HG03097 (cell line): Measurements from ENCODE around the gene CEP68.
"Not testable (repeated sequence)": the region's sequence is repeated elsewhere in the genome, so short reads cannot be mapped to it uniquely, and the experiment has no call there.

Experiments used
- ATAC-seq: cut with Tn5 transposase; IDR thresholded peaks from one replicate; pipeline ENCODE4 v1.9.1; 2021; ENCODE audit not compliant: unreplicated experiment, low FRiP score

Gene CEP68, protein sequence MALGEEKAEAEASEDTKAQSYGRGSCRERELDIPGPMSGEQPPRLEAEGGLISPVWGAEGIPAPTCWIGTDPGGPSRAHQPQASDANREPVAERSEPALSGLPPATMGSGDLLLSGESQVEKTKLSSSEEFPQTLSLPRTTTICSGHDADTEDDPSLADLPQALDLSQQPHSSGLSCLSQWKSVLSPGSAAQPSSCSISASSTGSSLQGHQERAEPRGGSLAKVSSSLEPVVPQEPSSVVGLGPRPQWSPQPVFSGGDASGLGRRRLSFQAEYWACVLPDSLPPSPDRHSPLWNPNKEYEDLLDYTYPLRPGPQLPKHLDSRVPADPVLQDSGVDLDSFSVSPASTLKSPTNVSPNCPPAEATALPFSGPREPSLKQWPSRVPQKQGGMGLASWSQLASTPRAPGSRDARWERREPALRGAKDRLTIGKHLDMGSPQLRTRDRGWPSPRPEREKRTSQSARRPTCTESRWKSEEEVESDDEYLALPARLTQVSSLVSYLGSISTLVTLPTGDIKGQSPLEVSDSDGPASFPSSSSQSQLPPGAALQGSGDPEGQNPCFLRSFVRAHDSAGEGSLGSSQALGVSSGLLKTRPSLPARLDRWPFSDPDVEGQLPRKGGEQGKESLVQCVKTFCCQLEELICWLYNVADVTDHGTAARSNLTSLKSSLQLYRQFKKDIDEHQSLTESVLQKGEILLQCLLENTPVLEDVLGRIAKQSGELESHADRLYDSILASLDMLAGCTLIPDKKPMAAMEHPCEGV

DNA sequence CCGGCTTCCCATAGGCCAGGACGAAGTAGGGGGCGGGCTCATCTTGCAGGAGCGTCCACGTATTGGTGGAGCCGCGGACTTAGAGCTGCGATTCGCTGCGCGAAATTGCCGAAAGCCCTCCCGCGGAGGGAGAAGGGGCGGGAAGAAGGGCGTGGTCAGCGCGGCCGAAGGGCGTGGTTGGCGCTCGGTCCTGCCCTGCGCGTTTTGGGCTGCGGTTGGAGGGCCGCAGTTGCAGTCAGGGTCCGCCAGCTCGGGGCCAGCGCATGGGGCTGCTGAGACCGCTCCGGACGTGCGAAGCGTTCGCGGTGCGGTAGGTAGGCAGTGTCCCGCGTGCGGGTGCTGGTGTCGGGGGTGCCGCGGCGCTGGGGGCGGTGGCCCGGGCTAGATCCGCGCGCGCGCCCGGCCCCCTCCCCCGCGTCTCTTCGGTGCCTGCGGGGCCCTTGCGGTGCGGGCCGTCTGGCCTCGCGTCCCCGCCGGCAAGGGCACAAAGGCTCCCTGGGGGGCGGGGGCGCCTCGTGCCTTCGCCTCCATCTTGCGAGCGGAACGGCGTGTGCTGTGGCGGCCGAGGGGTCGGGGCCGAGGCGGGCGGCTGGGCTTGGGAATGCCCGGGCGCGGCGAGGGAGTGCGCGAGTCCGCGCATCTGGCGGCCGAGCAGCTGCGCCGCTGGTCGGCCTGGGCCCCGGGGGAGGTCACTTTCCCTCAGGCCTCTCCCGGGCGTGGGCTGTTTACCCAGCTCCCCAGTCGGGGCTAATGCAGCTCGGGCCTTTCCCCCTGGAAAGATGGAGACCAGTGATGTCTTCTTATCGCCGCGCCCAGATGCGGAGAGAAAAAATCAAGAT is at the start of gene CEP68:
Gene CEP68 (plus strand): TSS at position 202 of the 839 bp plus-strand sequence. CDS start 13,029 bp downstream, outside the sequence.
- peak; percentile 85 for ATAC-seq

DNA sequence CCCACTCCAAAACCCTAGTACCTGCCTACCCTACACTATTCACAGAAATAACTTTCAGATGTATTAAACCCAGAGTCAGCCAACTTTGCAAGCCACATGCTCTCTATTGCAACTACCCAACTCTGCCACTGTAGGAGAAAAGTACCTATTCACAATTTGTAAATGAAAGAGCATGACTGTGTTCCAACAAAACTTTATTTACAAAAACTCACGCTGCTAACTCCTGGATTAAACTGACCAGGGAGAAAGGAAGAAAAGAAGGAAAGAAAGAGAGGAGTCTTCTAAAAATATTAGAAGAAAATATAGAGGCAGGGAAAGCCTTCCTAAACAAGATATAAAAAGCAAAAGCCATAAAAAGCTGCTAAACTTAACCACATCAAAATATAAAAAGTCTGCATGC is 42.4 kb upstream of the CEP68 start:
- no peak for ATAC-seq

DNA sequence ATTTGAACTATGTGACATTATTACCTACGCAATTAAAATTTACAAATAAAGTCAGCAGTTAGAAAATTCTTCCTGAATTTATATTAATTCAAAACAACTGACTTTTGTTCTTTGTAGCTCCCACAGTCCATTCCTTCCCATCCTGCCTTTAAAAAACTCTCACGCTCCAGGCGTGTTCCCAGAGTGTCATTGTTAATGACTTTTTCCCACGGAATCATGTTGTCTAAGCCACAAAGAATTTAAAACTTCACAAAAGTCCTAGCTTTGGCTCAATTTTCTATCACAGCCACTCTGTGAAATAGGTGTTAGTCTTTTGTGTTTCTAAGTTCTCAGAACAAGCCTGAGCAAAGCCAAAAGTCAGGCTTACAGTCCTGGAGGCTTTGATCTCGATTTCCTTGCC is 40.5 kb upstream of the CEP68 start:
- no peak for ATAC-seq

DNA sequence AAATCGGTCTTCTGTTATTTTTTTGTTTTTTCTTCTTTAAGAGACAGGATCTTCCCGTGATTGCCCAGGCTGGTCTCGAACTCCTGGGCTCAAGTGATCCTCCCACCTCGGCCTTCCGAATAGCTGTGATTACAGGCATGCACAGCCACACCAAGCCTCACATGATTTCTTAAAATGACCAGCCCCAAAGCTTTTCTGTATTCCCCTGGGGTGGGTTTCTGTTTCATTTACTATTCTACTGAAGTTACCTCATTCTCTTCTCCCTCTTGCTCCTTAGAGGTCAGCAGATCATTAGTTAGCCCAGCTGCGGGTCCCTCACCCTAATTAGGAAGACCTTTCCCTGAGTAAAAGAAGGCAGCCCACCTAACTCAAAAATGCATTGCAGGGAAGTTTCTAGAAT is 39.4 kb upstream of the CEP68 start:
- no peak for ATAC-seq

DNA sequence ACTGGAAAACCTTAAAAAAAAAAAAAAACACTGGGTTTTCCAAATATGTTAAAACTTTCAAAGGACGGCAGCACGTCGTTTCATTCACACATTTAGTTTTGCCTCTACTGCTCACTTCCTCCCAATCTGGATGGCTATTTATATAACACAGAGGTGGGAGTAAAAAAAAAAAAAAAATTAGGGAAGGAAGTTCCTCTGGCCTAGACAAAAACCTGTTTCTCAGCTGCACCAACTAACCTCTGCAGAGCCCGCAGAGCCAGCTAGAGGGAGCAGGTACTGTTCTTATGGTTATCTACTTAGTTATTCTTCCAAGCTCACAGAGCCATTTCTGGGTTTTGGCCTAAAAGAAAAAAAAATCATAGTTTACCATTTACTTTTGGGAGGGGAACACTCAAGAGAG is 38.9 kb upstream of the CEP68 start:
- no peak for ATAC-seq

DNA sequence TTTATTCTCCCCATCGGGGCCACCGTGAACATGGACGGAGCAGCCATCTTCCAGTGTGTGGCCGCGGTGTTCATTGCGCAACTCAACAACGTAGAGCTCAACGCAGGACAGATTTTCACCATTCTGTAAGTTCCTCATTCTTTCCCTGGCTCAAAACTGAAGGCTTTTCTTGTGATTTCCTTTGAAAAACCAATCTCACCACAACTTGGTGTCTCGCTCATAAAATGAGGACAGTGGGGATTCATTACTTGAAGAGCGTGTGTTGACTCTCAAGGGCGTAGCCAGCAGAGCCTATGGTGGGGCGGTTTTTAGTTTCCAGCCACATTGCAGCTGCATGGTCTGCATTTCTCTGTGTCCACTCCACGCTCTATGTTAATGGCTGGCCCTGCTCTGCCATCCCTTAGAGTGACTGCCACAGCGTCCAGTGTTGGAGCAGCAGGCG is 38.1 kb upstream of the CEP68 start:
- ATAC-seq, result no peak

DNA sequence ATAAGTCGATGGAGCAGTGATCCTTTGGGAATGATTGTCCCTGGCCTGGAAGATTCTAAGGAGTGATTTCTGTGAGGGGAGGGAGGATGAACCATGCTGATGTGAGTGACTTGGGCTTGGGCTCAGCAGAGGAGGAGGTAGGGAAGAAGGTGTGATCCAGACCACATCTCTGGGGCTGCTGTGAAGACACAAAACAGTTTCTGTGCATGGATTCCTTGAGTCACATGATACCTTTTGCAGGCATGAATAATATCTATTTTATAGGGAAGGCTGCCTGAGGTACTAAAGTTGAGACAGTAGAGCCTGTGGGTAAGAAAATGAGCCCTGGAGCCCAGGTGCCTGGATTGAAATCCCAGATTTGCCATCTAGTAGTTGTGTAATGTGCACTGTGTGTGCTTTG is 37.2 kb upstream of the CEP68 start:
- no peak for ATAC-seq

DNA sequence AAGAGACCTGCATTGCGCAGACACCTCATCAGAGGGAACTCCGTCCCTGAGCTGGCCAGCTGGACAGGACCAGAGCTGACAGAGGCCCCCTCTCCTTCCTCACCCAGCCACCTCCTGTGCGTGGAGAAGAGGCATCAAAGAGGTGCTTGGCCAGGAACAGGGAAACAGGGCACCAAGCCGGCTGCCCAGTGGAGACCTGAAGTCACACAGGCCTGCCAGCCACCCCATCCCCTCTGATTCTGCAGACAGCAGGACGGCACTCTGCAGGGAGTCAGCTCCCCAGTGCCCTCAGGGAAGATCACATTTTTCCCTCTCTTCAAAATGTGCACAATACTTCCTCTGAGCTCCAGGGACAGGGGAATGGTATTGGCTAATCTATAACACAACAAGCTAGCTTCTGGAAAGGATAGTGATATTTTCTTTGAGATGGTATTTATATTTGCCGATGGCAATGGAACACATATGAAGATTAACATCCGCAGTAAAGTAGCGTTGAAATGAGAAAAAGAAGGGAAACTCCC is 36.5 kb upstream of the CEP68 start:
- ATAC-seq, result no peak

DNA sequence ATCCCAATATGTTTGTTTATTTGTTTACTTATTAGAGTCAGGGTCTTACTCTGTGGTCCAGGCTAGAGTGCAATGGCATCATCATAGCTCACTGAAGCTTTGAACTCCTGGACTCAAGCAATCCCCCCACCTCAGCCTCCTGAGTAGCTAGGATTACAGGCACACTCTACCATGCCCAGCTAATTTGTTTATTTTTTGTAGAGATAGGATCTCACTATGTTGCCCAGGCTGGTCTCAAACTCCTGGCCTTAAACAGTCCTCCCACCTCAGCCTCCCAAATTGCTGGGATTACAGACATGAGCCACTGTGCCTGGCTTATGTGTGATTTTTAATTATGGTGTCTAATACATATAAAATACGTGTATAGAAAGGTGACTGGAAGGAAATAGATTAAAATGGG is 36.0 kb upstream of the CEP68 start:
- ATAC-seq, result not testable (repeated sequence)

DNA sequence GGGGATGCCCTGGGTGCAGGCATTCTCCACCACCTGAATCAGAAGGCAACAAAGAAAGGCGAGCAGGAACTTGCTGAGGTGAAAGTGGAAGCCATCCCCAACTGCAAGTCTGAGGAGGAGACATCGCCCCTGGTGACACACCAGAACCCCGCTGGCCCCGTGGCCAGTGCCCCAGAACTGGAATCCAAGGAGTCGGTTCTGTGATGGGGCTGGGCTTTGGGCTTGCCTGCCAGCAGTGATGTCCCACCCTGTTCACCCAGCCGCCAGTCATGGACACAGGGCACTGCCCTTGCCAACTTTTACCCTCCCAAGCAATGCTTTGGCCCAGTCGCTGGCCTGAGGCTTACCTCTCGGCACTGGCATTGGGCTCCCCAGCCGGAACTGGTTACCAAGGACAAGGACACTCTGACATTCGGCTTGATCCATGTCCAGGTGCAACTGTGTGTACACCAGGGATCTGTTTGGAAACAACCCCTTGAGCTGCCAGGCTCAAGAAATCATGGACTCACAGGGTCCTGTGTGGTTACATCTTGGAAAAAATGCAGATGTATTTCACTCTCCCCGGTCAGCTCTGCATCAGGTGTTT is 35.2 kb upstream of the CEP68 start:
- ATAC-seq, result no peak

DNA sequence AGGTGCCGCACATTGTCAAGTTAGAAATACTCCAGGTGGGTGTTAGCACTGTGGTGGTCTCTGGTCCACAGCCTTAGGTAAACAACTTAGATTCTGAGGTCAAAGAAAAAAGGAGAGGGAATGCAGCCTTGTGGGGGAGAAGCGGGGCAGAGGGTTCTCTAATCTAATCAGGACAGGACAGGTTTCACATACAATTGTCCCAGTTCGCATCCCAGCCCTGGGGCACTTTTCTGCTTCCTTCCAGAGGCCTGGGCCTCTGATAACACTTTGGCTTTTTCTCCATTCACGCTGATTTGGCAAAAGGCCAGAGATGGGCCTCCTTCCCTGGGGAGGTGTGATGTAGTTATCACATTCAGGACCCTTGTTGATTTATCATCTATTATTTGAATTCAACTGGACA is 34.5 kb upstream of the CEP68 start:
- no peak for ATAC-seq

DNA sequence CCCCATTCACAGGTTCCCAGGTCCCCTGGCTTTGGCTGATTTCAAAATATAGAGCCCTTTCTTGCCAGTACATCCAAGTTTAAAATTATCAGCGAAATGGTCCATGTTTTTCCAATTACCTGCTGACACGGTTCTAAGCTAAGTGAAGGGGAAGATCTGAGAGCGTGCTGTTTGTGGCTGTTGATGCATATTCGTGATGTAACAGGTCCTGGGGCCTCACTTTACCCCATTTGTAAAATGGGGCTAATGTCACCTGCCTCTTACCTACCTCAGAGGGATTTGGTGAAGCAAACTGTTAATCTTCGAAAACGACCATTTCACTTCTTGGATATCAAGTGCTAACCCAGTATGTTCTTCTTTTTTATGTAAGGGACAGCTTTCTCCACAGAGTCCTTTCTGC is 34.0 kb upstream of the CEP68 start:
- no peak for ATAC-seq

DNA sequence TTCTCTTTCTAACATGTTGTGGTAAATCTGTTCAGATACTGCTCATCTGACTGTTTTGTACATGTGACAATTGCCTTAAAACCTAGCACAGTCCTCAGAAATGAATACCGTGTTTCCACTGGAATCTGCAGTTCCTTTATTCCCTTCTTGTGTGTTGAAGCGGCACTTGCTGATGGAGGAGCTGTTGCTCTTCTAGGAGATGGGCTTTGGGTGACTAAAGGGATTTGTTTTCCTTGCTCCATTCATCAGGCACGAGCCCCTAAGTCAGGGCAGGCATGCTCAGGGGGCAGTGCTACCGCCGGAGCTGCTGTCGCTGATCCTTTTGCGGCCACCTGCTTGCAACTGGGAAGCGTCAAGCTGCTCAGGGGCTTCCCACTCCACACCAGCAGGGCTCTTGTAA is 32.5 kb upstream of the CEP68 start:
- no peak for ATAC-seq

DNA sequence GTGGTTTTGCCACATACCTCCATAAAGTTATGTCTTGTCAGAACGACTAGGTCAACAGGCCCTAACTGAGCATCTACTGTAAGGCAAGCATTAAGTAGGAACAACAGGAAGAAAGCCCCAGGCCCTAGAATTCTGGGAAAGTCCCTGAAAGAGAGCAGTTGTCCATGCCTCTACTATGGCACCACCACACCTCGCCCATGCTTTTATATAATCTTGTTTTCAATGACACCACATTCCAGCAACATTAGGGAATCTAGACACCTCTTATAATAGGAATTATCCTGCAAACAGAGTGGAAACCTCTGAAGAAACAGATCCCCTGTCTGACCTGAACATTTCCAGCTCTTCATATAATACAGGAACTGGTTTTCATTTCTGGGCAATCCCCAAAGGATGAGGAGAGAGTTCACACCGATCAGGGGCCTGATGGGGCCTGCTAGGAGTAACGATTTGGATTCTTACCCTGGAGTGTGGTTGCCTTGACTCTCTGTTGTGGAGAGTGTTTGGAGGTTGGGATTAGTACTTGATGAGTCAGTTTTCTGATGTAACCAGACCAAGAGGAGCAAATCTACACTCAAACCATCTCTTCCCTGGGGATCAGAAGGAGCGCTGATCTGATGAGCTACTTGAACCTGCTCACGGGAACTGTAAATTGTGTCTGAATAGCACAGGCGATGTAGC is 31.9 kb upstream of the CEP68 start:
- no peak for ATAC-seq

DNA sequence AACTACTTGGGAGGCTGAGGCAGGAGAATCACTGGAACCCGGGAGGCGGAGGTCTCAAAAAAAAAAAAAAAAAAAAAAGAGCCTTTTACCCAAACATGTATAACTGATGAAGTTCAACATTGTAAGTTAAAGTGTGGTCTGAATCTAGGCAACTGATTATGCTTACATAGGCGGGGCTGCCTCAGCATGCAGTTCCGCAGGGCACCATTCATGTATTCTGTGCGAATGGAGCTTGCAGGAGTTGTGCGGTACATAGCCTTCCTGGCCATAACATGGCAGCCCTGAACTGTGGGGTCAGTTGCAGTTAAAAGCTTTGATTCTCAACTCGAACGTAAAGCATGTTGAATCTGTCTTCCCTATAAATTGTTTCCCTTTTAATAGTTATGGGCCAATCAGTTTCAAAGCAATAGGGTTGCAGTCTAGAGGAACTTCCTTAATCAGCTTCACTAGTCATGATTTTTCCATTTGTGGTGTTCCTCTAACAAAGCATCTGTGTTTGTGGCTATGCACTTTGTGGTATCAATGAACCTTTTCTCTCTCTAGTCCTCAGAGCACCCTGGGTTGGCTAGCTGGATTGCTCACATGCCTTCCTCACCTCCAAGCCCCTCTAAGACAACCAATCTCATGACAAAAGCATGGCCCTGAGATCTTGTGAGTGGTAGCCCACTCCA is 30.6 kb upstream of the CEP68 start:
- ATAC-seq, result no peak

DNA sequence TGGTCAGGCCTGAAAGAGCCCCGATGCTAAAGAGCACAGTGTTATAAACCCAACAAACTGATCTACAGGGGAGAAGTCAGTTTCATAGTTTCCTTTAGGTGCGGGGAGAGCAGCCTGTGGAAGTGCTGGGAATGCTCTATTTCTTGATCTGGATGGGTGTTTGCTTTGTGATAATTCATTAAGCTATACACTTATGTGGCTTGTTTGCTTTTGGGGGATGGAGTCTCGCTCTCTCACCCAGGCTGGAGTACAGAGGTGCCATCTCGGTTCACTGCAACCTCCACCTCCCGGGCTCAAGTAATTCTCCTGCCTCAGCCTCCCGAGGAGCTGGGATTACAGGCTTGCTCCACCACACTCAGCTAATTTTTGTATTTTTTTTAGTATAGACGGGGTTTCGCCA is 30.1 kb upstream of the CEP68 start:
- ATAC-seq, result no peak

DNA sequence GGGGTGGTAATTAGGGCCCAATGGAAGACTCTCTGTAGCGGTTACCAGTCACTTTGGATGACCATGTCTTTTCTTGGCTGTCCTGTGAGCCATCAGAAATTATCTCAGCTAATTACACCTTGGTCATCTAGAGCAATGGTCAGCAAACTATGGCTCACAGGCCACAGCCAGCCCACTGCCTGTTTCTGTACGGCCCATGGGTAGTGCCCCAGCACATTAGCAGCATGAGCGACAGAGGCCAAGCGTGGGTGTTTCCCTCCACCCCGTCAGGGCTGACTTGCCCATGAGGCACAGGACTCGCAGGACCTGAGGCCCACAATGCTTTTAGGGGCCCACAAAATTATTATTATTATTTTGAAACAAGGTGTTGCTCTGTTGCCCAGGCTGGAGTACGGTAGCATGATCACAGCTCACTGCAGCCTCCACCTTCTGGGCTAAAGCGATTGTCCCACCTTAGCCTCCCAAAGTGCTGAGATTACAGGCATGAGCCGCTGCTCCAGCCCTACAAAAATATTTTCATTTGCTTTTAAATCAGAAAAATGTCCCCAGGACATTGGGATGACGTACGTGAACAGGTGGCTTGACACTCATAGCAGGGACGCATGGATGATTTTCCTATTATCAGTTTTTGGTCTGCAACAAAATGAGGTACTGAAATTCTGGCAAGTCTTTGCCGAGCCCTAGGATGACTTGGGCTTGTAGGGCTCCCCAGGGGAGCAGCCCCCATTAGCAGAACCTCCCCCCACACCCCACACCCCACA is 29.3 kb upstream of the CEP68 start:
- no peak for ATAC-seq

DNA sequence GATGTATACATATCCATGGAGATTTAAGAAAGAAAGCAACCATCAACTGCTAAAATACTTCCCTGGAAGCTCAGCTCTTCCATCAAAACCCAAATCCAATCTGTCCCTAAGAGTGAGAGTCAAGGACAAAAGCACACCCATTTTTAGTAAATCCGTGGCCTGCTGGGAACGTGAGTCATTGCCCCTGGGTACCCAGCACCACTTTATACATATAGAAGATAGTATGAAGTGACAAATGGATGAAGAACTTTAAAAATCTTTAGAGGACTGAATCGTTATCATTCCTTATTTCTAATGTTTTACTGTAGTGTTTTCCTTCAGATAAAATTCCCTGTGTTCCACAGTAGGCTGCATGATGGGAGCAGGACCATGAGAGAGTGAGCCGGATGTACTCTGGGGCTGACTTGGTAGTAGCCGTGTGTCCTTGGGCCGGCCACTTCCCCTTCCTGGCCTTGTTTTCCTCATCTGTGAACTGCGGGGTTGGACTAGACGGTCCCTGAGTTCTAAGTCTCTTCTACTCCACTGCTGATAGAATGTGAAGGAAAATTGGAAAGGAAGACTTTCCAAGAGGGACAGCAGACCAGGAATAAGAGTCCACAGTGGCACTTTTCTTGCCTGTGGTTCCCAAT is 28.5 kb upstream of the CEP68 start:
- ATAC-seq, result no peak
